Neuronal stem cell (in vitro differentiated cells): Measurements from ENCODE around the gene FLT3LG.
A peak's percentile ranks its signal among the peaks of the same experiment; 100 is the strongest.

Experiments
- DNase-seq: peaks from one replicate; pipeline ENCODE4 v3.0.0-alpha.2; 2013; ENCODE audit warnings: low spot score
- H2AFZ ChIP-seq: one replicate; pipeline ENCODE4 v1.6.1; 2013; ENCODE audit warnings: mild to moderate bottlenecking, low read length, inconsistent platforms
- H2AK5ac ChIP-seq: 2 replicates; pipeline ENCODE4 v1.6.1; 2013; ENCODE audit warnings: low read depth, mild to moderate bottlenecking, inconsistent platforms, low read length, moderate library complexity, mixed read lengths
- H2BK120ac ChIP-seq: 2 replicates; pipeline ENCODE4 v1.6.1; 2013; ENCODE audit warnings: low read depth, mild to moderate bottlenecking, inconsistent platforms, low read length, moderate library complexity, mixed read lengths
- H2BK12ac ChIP-seq: one replicate; pipeline ENCODE4 v1.6.1; 2013; ENCODE audit warnings: low read length, inconsistent platforms
- H2BK15ac ChIP-seq: 2 replicates; pipeline ENCODE4 v1.6.1; 2013; ENCODE audit warnings: mild to moderate bottlenecking, low read length, inconsistent platforms, mixed read lengths
- H2BK5ac ChIP-seq: one replicate; pipeline ENCODE4 v1.6.1; 2013; ENCODE audit warnings: inconsistent platforms, mild to moderate bottlenecking, low read length, moderate library complexity
- H3K14ac ChIP-seq: one replicate; pipeline ENCODE4 v1.6.1; 2013; ENCODE audit warnings: low read length, inconsistent platforms
- H3K18ac ChIP-seq: 2 replicates; pipeline ENCODE4 v1.6.1; 2013; ENCODE audit warnings: low read length, inconsistent platforms
- H3K23ac ChIP-seq: 2 replicates; pipeline ENCODE4 v1.6.1; 2013; ENCODE audit warnings: low read depth, mild to moderate bottlenecking, mixed read lengths, low read length, inconsistent platforms; ENCODE audit not compliant: poor library complexity
- H3K27ac ChIP-seq: replicated peaks from 3 replicates; pipeline ENCODE4 v1.5.1; 2013; ENCODE audit warnings: low read length, inconsistent platforms
- H3K27me3 ChIP-seq, 3 experiments: 2 replicates each; pipeline ENCODE4 v1.6.1; 2013; ENCODE audit warnings: low read length in 3 of 3, mild to moderate bottlenecking in 2 of 3, inconsistent platforms in 1 of 3, low read depth in 1 of 3, mixed read lengths in 1 of 3, moderate library complexity in 1 of 3; ENCODE audit not compliant: control insufficient read depth in 3 of 3, insufficient read depth in 3 of 3
- H3K36me3 ChIP-seq, 2 donors: replicated peaks in 1 of 2; 2 replicates each; pipeline ENCODE4 v1.6.1; 2013; ENCODE audit warnings: low read length in 2 of 2; ENCODE audit not compliant: control insufficient read depth in 2 of 2, insufficient read depth in 2 of 2
- H3K4ac ChIP-seq: 2 replicates; pipeline ENCODE4 v1.6.1; 2013; ENCODE audit warnings: inconsistent platforms, mild to moderate bottlenecking, low read length, moderate library complexity
- H3K4me1 ChIP-seq, 2 donors: 1 replicate in 1 of 2; 2 replicates in 1 of 2; pipeline ENCODE4 v1.6.1; 2013; ENCODE audit warnings: low read length in 2 of 2, low read depth in 1 of 2; ENCODE audit not compliant: control insufficient read depth in 2 of 2, insufficient read depth in 1 of 2
- H3K4me2 ChIP-seq: one replicate; pipeline ENCODE4 v1.6.1; 2013; ENCODE audit warnings: mild to moderate bottlenecking, low read length, inconsistent platforms; ENCODE audit not compliant: insufficient read depth, poor library complexity, severe bottlenecking
- H3K4me3 ChIP-seq, 2 donors: 2 replicates each; pipeline ENCODE4 v1.5.1; 2013; ENCODE audit warnings: low read length in 2 of 2, mild to moderate bottlenecking in 2 of 2, inconsistent platforms in 1 of 2, moderate library complexity in 1 of 2
- H3K79me1 ChIP-seq: one replicate; pipeline ENCODE4 v1.6.1; 2013; ENCODE audit warnings: low read depth, mild to moderate bottlenecking, inconsistent platforms, low read length, moderate library complexity
- H3K9ac ChIP-seq: one replicate; pipeline ENCODE4 v1.6.1; 2013; ENCODE audit warnings: mild to moderate bottlenecking, low read depth, low read length, inconsistent platforms; ENCODE audit not compliant: poor library complexity
- H3K9me3 ChIP-seq, 2 donors: replicated peaks in 1 of 2; 2 replicates each; pipeline versions ENCODE3 to v1.6.1; 2013; ENCODE audit warnings: low read length in 2 of 2, mild to moderate bottlenecking in 2 of 2, inconsistent platforms in 1 of 2, low read depth in 1 of 2, mixed read lengths in 1 of 2, moderate library complexity in 1 of 2; ENCODE audit not compliant: control insufficient read depth in 2 of 2, insufficient read depth in 1 of 2
- H4K8ac ChIP-seq: one replicate; pipeline ENCODE4 v1.6.1; 2013; ENCODE audit warnings: low read depth, mild to moderate bottlenecking, inconsistent platforms, low read length, moderate library complexity
- H4K91ac ChIP-seq: one replicate; pipeline ENCODE4 v1.6.1; 2013; ENCODE audit warnings: low read length, low read depth, mild to moderate bottlenecking, inconsistent platforms; ENCODE audit not compliant: poor library complexity
- WGBS, 2 donors: extraction: QIAGEN DNeasy Blood & Tissue Kit; methylation state at CpG; one replicate each; pipeline ENCODE4 v1.1.7; 2013; ENCODE audit warnings: missing lambda C conversion rate in 2 of 2, mixed read lengths in 1 of 2; ENCODE audit not compliant: insufficient read length in 2 of 2, insufficient replicate concordance in 1 of 2; ENCODE audit errors: extremely low coverage in 2 of 2; 5-methylcytosine and 5-hydroxymethylcytosine counted together

The FLT3LG gene

DNA sequence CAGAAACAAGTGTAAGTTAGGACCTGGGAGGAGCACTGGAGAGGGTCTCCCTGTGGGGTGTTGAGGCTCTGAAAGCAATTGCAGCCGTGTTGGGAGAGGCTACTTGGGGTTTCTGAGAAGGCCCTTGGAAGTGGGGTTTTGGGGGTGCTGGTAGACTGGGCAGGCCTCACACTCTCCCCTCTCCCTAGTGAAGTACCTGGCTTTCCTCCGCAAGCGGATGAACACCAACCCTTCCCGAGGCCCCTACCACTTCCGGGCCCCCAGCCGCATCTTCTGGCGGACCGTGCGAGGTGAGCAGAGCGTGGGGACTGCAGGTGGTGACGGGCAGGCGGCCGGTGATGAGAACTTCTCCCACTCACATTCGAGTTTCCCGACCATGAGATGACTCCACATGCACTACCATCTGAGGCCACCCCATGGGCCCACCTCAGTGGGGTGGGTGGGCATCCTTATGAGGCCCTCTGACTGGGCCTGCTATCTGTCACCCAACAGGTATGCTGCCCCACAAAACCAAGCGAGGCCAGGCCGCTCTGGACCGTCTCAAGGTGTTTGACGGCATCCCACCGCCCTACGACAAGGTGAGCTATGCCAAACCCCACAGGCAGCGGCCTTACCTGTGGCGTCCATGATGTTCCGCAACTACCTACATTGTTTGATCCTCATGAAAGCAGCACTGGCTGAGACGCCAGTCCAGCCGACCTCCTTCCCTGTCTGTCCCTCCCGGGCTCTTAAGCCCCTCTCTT lies 16.4 kb downstream of the FLT3LG start:
- Histone ChIP-seq H3K27ac (peak overlapping the region; percentile 37), H3K36me3 (peaks cover 40 to 53% of the 10 kb centered on the region in 2 donors), H3K18ac (no peak overlapping the region), H3K4me2 (no peak overlapping the region), H3K14ac (no peak overlapping the region), H3K23ac (peak overlapping the region; percentile 45), H3K4me1 (peaks cover 7 to 8% of the 10 kb centered on the region in 2 donors), H3K4me3 (peak overlapping the region in 1 of 2 donors; percentile 11), H2AK5ac (no peak overlapping the region), H2BK15ac (no peak overlapping the region), H2BK12ac (no peak overlapping the region), H2BK5ac (no peak overlapping the region), H2BK120ac (no peak overlapping the region), H2AFZ (no peak overlapping the region), H3K27me3 (no peaks in the 10 kb centered on the region), H3K79me1 (peaks cover 14% of the 10 kb centered on the region), H4K8ac (no peak overlapping the region), H4K91ac (no peak overlapping the region), H3K9me3 (no peaks in the 10 kb centered on the region), H3K4ac (no peak overlapping the region), H3K9ac (no peak overlapping the region)
- no CpG with 5 or more reads among the region's 27 CpGs for WGBS, 2 donors
- DNase-seq, result no peak

DNA sequence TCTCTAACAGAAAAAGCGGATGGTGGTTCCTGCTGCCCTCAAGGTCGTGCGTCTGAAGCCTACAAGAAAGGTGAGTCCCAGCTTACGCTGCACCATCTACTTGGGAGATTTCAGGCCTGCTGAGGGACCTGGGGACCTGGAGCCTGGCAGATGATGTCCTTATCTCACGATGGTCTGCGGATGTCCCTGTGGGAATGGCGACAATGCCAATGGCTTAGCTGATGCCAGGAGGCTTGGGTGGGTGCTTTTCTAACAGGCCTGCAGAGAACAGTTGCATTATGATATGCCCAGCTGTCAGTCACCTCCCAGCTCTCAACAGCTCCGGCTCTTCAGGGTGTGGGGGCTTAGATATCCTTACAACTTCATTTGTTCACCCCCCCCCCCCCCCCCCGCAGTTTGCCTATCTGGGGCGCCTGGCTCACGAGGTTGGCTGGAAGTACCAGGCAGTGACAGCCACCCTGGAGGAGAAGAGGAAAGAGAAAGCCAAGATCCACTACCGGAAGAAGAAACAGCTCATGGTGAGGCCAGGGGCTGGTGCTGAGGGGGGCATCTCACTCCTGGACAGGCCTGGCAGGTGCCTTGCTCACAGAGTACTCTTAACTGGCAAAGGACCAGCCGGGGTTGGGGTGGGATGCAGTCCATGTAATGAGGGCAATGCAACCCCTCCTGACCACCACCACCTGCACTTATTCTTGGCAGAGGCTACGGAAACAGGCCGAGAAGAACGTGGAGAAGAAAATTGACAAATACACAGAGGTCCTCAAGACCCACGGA lies 17.2 kb downstream of the FLT3LG start:
- peak overlapping the region; percentile 37 for H3K27ac ChIP-seq
- peaks cover 40 to 53% of the 10 kb centered on the region in 2 donors for H3K36me3 ChIP-seq
- no peak overlapping the region for H2BK12ac ChIP-seq
- H2AK5ac ChIP-seq, result no peak overlapping the region
- no peak overlapping the region for H3K18ac ChIP-seq
- H2BK120ac ChIP-seq, result no peak overlapping the region
- peak overlapping the region; percentile 45 for H3K23ac ChIP-seq
- H4K8ac ChIP-seq, result no peak overlapping the region
- DNase-seq, result no peak
- H2BK5ac ChIP-seq, result no peak overlapping the region
- peak overlapping the region; percentile 33 for H3K9ac ChIP-seq
- no peaks in the 10 kb centered on the region for H3K27me3 ChIP-seq
- peaks cover 7 to 8% of the 10 kb centered on the region in 2 donors for H3K4me1 ChIP-seq
- peaks cover 14% of the 10 kb centered on the region for H3K79me1 ChIP-seq
- no peak overlapping the region for H3K4me2 ChIP-seq
- no peaks in the 10 kb centered on the region for H3K9me3 ChIP-seq
- H2BK15ac ChIP-seq, result no peak overlapping the region
- peak overlapping the region in 1 of 2 donors; percentile 11 for H3K4me3 ChIP-seq
- WGBS, 2 donors, result no CpG with 5 or more reads among the region's 17 CpGs
- H2AFZ ChIP-seq, result no peak overlapping the region
- no peak overlapping the region for H3K14ac ChIP-seq
- H4K91ac ChIP-seq, result no peak overlapping the region
- no peak overlapping the region for H3K4ac ChIP-seq

DNA sequence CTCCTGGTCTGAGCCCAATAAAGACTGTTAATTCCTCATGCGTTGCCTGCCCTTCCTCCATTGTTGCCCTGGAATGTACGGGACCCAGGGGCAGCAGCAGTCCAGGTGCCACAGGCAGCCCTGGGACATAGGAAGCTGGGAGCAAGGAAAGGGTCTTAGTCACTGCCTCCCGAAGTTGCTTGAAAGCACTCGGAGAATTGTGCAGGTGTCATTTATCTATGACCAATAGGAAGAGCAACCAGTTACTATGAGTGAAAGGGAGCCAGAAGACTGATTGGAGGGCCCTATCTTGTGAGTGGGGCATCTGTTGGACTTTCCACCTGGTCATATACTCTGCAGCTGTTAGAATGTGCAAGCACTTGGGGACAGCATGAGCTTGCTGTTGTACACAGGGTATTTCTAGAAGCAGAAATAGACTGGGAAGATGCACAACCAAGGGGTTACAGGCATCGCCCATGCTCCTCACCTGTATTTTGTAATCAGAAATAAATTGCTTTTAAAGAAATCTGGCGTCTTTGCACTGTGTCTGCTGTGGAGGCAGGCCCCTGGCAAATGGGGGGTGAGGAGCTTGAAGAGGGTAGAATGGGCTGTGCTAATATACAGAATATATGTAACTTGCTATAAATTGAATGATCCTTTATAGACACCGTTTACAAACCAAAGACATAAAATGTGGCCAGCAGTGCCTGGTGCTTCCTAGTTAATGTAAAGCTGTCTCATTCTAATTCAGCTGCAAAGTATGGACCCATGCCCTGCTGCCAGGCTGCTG lies 18.0 kb downstream of the FLT3LG start:
- H4K91ac ChIP-seq, result no peak overlapping the region
- peaks cover 40 to 56% of the 10 kb centered on the region in 2 donors for H3K36me3 ChIP-seq
- H3K27ac ChIP-seq, result no peak overlapping the region
- H3K4me2 ChIP-seq, result no peak overlapping the region
- no peak overlapping the region for H3K4me3 ChIP-seq
- no peak overlapping the region for H3K9ac ChIP-seq
- H4K8ac ChIP-seq, result no peak overlapping the region
- H3K23ac ChIP-seq, result no peak overlapping the region
- no peaks in the 10 kb centered on the region for H3K9me3 ChIP-seq
- no peak overlapping the region for H3K14ac ChIP-seq
- no peak overlapping the region for H2AK5ac ChIP-seq
- no peak overlapping the region for H2BK120ac ChIP-seq
- no peaks in the 10 kb centered on the region for H3K27me3 ChIP-seq
- no peak overlapping the region for H2AFZ ChIP-seq
- H3K4ac ChIP-seq, result no peak overlapping the region
- WGBS, 2 donors, result no CpG with 5 or more reads among the region's 7 CpGs
- peaks cover 14% of the 10 kb centered on the region for H3K79me1 ChIP-seq
- DNase-seq, result no peak
- peaks cover 7 to 8% of the 10 kb centered on the region in 2 donors for H3K4me1 ChIP-seq
- no peak overlapping the region for H2BK12ac ChIP-seq
- H2BK15ac ChIP-seq, result no peak overlapping the region
- H3K18ac ChIP-seq, result no peak overlapping the region
- H2BK5ac ChIP-seq, result no peak overlapping the region
